Fibroblast of the aortic adventitia (primary cell): ENCODE measurements around the gene CDH13. TPM values are rescaled to one million over a fixed set of nuclear protein-coding genes. Genes with fewer than 3 reads are reported as not detected.
A peak's percentile ranks its signal among the peaks of the same experiment; 100 is the strongest.

Source experiments
- DNase-seq: peaks from one replicate; pipeline ENCODE4 v3.0.0-alpha.2; 2010; ENCODE audit warnings: low read depth
- H3K4me3 ChIP-seq: 2 replicates; pipeline ENCODE4 v1.5.1; 2011; ENCODE audit warnings: low read depth, mild to moderate bottlenecking, control low read depth, low read length, moderate library complexity
- total RNA-seq: library from RNA; depleted of rRNA; stranded (reverse); fragments of >200 nt; gene quantifications from 2 replicates; pipeline ENCODE4 v1.2.3, GENCODE V29; 2012; ENCODE audit warnings: low replicate concordance
- TF ChIP-seq, protein P1 (sequence below): IDR thresholded peaks from 2 replicates; pipeline ENCODE4 v1.5.1; 2011; ENCODE audit warnings: mild to moderate bottlenecking, low read length, control low read depth, inconsistent platforms; ENCODE audit not compliant: insufficient read depth

Gene CDH13
- total RNA-seq, 1 donor, result 55.7 TPM

DNA sequence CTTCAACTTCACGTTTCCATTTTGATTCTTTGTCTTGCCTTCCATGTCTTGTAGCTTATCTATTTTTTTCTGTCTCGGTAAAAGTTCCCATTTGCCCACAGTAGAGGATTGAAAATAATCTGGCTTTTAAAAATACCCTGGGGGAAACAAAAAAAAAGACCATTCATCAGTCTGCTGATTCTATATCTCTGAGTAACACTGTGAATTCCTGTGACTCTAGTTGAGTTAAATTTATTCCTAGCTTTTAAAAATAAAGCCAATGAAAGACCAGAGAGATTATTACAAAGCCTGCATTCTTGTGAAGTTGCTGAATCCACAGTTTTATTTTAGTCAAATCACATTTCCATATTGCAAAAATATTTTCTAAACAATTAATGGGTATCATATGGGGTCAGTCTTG lies 532.3 kb downstream of the CDH13 start:
- no peak overlapping the region for H3K4me3 ChIP-seq
- TF ChIP-seq, protein P1, sequence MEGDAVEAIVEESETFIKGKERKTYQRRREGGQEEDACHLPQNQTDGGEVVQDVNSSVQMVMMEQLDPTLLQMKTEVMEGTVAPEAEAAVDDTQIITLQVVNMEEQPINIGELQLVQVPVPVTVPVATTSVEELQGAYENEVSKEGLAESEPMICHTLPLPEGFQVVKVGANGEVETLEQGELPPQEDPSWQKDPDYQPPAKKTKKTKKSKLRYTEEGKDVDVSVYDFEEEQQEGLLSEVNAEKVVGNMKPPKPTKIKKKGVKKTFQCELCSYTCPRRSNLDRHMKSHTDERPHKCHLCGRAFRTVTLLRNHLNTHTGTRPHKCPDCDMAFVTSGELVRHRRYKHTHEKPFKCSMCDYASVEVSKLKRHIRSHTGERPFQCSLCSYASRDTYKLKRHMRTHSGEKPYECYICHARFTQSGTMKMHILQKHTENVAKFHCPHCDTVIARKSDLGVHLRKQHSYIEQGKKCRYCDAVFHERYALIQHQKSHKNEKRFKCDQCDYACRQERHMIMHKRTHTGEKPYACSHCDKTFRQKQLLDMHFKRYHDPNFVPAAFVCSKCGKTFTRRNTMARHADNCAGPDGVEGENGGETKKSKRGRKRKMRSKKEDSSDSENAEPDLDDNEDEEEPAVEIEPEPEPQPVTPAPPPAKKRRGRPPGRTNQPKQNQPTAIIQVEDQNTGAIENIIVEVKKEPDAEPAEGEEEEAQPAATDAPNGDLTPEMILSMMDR, result no peak
- peak; percentile 13 for DNase-seq

DNA sequence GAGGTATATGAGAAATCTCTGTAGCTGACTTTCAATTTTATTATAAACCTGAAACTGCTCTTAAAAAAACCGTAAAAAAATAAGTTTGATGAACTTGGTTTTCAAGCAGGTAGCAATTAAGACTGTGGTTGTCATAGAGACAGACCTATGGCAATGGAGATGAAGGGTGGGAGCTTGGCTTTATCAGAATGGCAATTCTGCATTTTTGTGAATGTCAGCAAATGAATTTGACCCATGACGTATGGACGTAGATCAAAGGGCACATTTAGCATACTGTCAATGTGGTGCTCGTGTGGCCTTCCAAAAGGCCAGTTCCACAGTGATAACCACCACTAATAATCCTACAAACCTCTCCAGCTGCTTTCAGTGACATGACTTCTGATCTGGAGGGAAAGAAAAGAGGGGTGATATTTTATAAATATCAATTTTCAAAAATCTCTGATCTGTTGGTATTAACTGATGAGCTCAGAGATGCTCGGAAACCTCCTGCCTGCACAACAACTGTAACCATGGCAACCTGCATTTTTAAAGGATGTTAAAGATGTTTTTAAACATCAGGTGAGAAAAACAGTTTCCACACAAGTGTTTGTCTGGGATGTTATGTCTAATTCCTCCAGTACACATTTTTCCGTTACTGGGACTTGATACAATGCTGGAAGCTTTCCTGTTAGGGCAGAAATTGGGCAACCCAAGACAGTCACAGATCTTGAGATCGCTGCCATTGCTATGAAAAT lies 533.7 kb downstream of the CDH13 start:
- H3K4me3 ChIP-seq, result no peak overlapping the region
- TF ChIP-seq, protein P1, result no peak
- no peak for DNase-seq

DNA sequence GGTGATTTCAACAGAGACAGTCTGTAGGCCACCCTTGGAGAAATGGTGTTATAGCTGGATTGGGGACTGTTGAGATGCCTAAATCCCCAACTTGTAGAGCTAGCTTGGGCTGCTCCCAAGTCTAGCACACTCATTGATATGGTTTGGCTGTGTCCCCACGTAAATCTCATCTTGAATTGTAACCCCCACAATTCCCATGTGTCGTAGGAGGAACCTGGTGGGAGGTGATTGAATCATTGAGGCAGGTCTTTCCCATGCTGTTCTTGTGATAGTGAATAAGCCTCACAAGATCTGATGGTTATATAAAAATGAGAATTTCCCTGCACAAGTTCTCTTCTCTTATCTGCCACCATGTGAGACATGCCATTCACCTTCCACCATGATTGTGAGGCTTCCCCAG lies 536.0 kb downstream of the CDH13 start:
- H3K4me3 ChIP-seq, result no peak overlapping the region
- TF ChIP-seq, protein P1, result no peak
- no peak for DNase-seq

DNA sequence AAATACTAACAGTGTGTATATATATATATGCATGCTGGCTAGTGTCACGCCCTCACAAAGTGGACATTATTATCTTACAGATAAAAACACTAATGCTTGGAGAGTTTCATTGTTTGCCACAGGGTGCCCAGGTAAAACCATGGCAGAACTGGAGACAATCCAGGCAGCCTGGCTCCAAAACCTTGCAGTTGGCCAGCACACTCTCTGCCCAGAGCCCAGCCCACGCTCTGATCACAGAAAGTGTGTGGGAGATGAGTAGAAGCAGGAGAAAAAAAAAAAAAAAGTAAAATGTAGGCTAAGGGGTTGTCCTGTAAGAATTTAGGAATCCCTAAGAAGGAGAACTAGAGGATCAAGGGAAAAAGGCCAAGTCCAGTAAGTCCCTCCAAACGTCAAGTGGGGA lies 538.0 kb downstream of the CDH13 start:
- DNase-seq, result no peak
- no peak overlapping the region for H3K4me3 ChIP-seq
- TF ChIP-seq, protein P1, result no peak

DNA sequence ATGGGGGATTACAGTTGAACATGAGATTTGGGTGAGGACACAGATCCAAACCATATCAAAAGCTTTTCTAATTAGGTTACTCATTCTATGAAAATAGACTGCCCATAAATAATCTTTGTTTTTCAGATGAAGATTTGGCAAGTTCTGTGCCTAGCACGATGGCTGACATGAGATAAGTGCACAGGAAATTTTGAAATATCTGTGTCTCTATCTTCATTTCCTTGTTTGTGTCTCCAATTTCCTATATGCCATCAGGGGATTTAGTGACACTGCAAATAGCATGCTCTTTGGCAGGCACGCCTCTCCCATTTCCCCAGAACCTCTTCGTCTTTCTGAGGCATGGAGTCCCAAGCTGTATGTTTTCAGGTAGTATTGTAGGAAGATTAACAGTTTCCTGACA lies 544.6 kb downstream of the CDH13 start:
- TF ChIP-seq, protein P1, result no peak
- H3K4me3 ChIP-seq, result no peak overlapping the region
- DNase-seq, result no peak

DNA sequence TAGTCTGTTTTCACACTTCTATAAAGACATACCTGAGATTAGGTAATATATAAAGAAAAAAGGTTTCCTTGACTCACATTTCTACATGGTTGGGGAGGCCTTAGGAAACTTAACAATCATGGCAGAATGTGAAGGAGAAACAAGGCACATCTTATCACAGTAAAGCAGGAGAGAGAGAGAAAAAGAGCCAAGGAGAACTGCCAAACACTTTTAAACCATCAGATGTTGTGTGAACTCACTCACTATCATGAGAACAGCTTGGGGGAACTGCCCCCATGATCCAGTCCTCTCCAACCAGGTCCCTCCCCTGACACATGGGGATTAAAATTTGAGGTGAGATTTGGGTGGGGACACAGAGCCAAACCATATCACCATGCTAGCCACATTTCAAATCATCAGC lies 547.9 kb downstream of the CDH13 start:
- TF ChIP-seq, protein P1, result no peak

DNA sequence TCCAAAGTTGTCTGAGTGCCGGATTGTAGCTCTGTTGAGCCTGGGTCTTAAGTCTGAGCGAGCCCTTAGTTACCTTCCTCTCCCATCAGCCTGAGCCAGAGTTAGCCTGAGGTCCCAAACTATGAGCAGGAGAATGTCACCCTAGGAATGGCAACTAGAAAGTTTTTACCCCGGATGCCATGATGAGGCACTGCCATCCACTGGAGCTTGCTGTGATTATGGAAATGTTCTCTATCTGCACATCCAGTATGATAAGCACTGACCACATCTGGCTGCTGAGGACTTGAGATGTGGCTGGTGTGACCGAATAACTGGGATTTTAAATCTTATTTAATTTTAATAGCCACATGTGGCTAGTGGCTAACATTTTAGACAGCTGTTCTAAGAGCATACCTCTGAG lies 550.0 kb downstream of the CDH13 start:
- no peak overlapping the region for H3K4me3 ChIP-seq
- DNase-seq, result no peak
- TF ChIP-seq, protein P1, result no peak

More for the DNA sequence above, 547.9 kb downstream of the CDH13 start:
- no peak overlapping the region for H3K4me3 ChIP-seq
- DNase-seq, result no peak
